Lower lobe of right lung (tissue), 2 donors: Measurements from ENCODE around the gene ADRA1B. TPM values are rescaled to one million over a fixed set of nuclear protein-coding genes. Genes with fewer than 3 reads are reported as not detected.

Source experiments
- ATAC-seq, 2 donors: fragments of 200-7000 bp; cut with Tn5 transposase; one replicate each; pipeline ENCODE4 v1.9.1; 2020 to 2022; ENCODE audit warnings: mild to moderate bottlenecking in 2 of 2, moderate library complexity in 2 of 2
- DNase-seq: peaks from one replicate; pipeline ENCODE4 v3.0.0-alpha.2; 2020
- H3K27ac ChIP-seq: fragments of 200-600 bp; one replicate; pipeline ENCODE4 v1.8.0; 2022
- H3K27me3 ChIP-seq: fragments of 200-600 bp; one replicate; pipeline ENCODE4 v1.8.0; 2022; ENCODE audit warnings: low read depth
- H3K36me3 ChIP-seq: fragments of 200-600 bp; one replicate; pipeline ENCODE4 v1.8.0; 2022; ENCODE audit warnings: mild to moderate bottlenecking
- H3K4me1 ChIP-seq: fragments of 200-600 bp; one replicate; pipeline ENCODE4 v1.8.0; 2022
- H3K4me3 ChIP-seq: fragments of 200-600 bp; one replicate; pipeline ENCODE4 v1.8.0; 2022; ENCODE audit warnings: mild to moderate bottlenecking
- H3K9me3 ChIP-seq: fragments of 200-600 bp; one replicate; pipeline ENCODE4 v1.8.0; 2022
- intact Hi-C: fragments of 100-400 bp; cut with DNase I; formaldehyde crosslinking; loops from one replicate; pipeline ENCODE4 v1.11.0; 2022
- total RNA-seq: library from RNA; stranded (reverse); fragmentation: NEBNext Ultra II Directional; extraction: Animal tissue kit (Norgen Biotek cat#: 25700); gene quantifications from one replicate; pipeline ENCODE4 v1.2.1, GENCODE V29; 2021
- TF ChIP-seq, protein P1 (sequence below): fragments of 200-600 bp; IDR thresholded peaks from one replicate; pipeline ENCODE4 v1.8.0; 2022; ENCODE audit warnings: antibody characterized with exemption, mild to moderate bottlenecking
- donor health status: DM: no; HTN: yes; CAD: no; lungs with severe emphysema.

ADRA1B gene
- total RNA-seq, 1 donor from 2014 or later: 3.8 TPM

DNA sequence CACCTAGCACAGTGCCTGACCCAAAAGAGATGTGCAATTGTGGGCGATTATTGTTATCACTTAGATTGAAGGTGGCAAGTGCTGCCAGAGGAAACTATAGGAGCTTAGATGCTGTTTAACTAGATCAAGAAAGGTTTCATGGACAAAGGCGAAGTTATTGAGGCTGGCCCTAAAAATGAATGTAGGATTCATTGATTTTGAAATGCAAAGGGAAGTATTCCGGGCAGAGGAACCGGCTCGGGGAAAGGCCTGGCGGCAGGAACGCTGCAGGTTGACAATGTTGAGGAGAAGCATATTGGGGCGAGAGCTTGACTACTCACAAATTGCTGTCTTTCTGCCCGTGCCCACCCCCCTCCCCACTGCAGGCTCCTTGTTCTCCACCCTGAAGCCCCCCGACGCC, 55.2 kb downstream of the ADRA1B start:
- no peak overlapping the region for H3K27ac ChIP-seq
- no peaks in the 10 kb centered on the region for H3K9me3 ChIP-seq
- no peak overlapping the region for H3K4me3 ChIP-seq
- no peaks in the 10 kb centered on the region for H3K36me3 ChIP-seq
- TF ChIP-seq, protein P1, sequence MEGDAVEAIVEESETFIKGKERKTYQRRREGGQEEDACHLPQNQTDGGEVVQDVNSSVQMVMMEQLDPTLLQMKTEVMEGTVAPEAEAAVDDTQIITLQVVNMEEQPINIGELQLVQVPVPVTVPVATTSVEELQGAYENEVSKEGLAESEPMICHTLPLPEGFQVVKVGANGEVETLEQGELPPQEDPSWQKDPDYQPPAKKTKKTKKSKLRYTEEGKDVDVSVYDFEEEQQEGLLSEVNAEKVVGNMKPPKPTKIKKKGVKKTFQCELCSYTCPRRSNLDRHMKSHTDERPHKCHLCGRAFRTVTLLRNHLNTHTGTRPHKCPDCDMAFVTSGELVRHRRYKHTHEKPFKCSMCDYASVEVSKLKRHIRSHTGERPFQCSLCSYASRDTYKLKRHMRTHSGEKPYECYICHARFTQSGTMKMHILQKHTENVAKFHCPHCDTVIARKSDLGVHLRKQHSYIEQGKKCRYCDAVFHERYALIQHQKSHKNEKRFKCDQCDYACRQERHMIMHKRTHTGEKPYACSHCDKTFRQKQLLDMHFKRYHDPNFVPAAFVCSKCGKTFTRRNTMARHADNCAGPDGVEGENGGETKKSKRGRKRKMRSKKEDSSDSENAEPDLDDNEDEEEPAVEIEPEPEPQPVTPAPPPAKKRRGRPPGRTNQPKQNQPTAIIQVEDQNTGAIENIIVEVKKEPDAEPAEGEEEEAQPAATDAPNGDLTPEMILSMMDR: no peak
- peaks cover 40% of the 10 kb centered on the region for H3K27me3 ChIP-seq
- intact Hi-C loops: no loop called here
- DNase-seq (no peak), ATAC-seq (no peak)
- H3K4me1 ChIP-seq: no peaks in the 10 kb centered on the region

DNA sequence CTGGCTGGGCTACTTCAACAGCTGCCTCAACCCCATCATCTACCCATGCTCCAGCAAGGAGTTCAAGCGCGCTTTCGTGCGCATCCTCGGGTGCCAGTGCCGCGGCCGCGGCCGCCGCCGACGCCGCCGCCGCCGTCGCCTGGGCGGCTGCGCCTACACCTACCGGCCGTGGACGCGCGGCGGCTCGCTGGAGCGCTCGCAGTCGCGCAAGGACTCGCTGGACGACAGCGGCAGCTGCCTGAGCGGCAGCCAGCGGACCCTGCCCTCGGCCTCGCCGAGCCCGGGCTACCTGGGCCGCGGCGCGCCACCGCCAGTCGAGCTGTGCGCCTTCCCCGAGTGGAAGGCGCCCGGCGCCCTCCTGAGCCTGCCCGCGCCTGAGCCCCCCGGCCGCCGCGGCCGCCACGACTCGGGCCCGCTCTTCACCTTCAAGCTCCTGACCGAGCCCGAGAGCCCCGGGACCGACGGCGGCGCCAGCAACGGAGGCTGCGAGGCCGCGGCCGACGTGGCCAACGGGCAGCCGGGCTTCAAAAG, 55.7 kb downstream of the ADRA1B start:
- peak overlapping the region; percentile 3 for H3K4me3 ChIP-seq
- no peaks in the 10 kb centered on the region for H3K9me3 ChIP-seq
- H3K4me1 ChIP-seq: no peaks in the 10 kb centered on the region
- TF ChIP-seq, protein P1: no peak
- DNase-seq: no peak
- ATAC-seq: peak; percentile 61 to 64
- peaks cover 40% of the 10 kb centered on the region for H3K27me3 ChIP-seq
- intact Hi-C loops: no loop called here
- H3K27ac ChIP-seq: no peak overlapping the region
- H3K36me3 ChIP-seq: no peaks in the 10 kb centered on the region

DNA sequence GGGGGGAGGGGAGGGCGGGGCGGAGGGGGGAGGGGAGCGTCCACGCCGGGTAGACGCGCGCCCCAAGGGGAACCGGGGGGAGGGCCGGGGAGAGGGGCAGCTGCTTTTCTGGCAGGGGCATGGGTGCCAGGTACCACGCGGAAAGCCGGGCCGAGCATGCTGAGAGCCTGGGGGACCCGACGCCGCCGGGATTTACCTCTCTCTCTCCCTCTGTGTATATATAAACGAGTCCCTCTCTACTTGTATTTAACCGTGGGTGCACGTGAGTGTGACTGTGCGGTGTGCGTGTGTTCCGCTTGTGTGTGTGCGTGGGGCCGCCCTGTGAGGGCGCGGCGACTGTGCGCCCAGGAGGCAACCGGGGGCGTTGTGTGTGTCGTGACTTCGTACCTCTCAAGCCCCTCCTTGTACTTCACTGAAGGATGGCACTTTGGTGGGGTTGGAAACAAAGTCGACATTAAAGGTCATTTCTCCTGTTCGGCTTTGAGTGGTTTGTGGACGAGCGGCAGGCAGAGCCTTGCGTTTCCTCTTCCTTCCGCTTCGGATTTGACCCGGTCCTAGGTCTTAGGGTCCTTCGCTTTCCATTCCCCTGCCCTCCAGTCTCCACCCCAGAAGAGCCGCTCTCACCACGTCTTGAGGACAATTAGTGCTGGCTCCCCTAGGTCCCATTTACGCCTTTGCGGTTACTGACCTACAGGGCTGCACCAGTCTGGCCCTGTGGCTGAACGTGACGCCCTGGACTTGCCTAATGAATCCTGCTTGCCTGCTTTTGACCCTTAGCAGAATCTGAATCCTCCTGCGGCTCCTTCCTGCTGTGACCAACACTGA, 56.5 kb downstream of the ADRA1B start:
- Histone ChIP-seq H3K27me3 (peaks cover 40% of the 10 kb centered on the region), H3K4me1 (no peaks in the 10 kb centered on the region), H3K9me3 (no peaks in the 10 kb centered on the region), H3K36me3 (no peaks in the 10 kb centered on the region), H3K4me3 (no peak overlapping the region), H3K27ac (no peak overlapping the region)
- ATAC-seq (no peak), DNase-seq (no peak)
- intact Hi-C loops: no loop called here
- TF ChIP-seq, protein P1: no peak

DNA sequence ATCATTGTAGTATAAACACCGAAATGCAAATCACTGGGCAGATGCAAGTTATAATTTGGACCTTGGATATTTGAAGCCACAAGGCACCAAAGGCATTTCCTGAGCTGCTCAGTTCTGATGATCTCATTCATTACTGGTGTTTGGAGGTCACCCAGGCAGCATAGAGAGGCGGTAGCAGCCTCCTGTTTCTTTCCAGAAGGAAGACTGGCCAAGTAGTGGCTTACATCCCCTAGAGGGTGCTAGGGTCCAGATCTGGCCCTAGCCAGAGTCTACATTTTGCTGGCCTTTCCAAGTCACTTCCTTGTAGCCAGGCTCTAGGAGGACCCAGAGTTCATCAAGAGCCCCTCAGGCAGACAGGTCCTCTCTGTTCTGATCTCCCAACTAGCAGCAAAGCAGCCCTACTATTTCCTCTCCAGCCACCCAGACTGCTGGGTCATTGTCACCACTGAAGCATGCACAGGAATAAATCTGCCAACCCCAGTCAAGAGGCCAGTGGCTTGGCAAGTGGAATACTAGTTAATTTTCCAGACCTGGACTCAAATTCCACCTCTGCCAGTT, 59.3 kb downstream of the ADRA1B start:
- H3K4me3 ChIP-seq: no peak overlapping the region
- no peak for DNase-seq
- H3K4me1 ChIP-seq: no peaks in the 10 kb centered on the region

DNA sequence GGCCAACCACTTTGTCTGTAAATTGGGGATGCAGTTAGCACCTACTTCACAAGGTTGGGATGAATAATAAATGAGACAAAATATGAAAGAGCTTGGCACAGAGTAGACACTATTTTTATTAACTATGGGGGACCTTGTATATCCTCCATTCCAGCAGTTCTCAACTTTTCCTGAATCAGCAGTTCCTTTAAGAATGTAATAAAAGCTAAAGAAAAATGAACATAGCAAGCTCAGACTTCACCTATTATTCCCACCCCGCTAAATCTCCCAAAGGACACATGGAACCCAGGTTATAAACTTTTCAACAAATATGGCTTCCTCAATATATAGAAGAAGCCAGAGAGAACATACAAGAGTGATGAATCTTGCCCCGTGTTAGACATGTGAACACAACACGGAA, 60.6 kb downstream of the ADRA1B start:
- TF ChIP-seq, protein P1: no peak
- intact Hi-C loops: no loop called here
- no peaks in the 10 kb centered on the region for H3K9me3 ChIP-seq
- no peak for ATAC-seq
- H3K27ac ChIP-seq: no peak overlapping the region
- no peaks in the 10 kb centered on the region for H3K4me1 ChIP-seq
- DNase-seq: no peak
- no peaks in the 10 kb centered on the region for H3K36me3 ChIP-seq
- no peak overlapping the region for H3K4me3 ChIP-seq
- H3K27me3 ChIP-seq: peaks cover 16% of the 10 kb centered on the region

More for the DNA sequence above, 59.3 kb downstream of the ADRA1B start:
- H3K36me3 ChIP-seq: no peaks in the 10 kb centered on the region
- H3K27ac ChIP-seq: no peak overlapping the region
- H3K9me3 ChIP-seq: no peaks in the 10 kb centered on the region
- intact Hi-C loops: no loop called here
- peak; percentile 29 to 41 for ATAC-seq
- TF ChIP-seq, protein P1: no peak
- H3K27me3 ChIP-seq: peaks cover 29% of the 10 kb centered on the region
